H54 (cell line): ENCODE data around the gene PPP2R3B.
"Not testable (repeated sequence)": the region's sequence is repeated elsewhere in the genome, so short reads cannot be mapped to it uniquely, and the experiment has no call there.

ENCODE experiments used
- DNase-seq: peaks from one replicate; pipeline ENCODE4 v3.0.0; 2011; ENCODE audit warnings: low spot score, mixed read lengths; ENCODE audit not compliant: insufficient read length
- FAIRE-seq: peaks from 3 replicates; lab custom pipeline; 2011; peaks lifted over from hg19 to GRCh38; lab: Jason Lieb, UNC
- POLR2A ChIP-seq: IDR thresholded peaks from 2 replicates; pipeline ENCODE4 v1.6.1; 2011; ENCODE audit warnings: low read depth, mild to moderate bottlenecking, low read length

PPP2R3B gene

DNA sequence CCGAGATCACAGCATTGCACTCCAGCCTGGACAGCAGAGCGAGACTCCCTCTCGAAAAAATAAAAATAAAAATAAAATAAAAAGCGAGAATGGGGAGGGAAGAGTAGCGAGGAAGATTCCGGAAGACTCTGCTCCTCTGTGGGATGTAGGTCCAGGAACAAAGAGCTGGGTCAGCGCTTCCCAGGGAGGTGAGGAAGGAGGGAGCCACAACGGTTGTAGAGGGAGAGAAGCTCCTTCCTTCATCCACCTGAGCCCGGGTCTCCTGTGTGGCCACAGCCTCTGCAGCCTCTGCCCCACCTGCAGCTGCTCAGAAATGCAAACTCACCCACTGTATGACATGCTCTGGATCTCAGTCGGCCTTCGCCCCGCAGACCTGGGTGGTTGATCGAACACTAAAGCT, 3.8 kb upstream of the PPP2R3B start:
- FAIRE-seq: no peak
- DNase-seq: no peak
- TF ChIP-seq POLR2A: no peak

DNA sequence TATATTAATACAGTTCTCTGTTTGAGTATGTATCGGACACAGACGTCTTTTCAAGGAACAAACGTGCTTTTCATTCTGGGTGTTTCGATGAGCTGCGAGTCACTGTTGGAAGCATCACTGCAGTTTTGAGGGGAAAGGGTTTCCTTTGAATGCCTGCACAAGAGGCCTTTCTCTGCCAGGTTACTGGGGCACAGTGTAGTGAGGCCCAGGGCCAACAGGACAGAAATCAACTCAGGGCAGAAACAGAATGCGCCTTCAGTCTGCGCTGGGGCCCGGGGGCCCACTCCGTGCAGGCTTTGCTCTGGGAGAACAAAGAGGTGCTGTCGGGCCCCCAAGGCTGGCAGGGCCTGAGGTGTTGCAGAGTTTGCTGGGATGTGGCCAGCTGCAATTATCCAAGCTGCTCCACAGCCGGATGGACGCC, 2.3 kb upstream of the PPP2R3B start:
- DNase-seq: no peak
- FAIRE-seq: no peak

DNA sequence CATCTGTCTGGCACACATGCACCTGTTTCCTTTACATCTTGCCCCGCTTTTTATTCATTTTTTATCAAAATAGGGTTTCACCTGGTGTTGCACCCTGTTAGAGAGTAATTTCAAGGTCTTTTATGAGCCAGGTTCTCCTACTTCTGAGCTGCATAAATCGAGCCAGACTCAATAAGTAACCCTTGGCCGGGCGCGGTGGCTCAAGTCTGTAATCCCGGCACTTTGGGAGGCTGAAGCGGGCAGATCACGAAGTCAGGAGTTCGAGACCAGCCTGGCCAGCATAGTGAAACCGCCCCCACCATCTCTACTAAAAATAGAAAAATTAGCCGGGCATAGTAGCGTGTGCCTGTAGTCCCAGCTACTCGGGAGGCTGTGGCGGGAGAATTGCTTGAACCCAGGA, 1.0 kb upstream of the PPP2R3B start:
- FAIRE-seq: no peak
- TF ChIP-seq POLR2A: no peak
- DNase-seq: no peak

More for the DNA sequence above, 2.3 kb upstream of the PPP2R3B start:
- TF ChIP-seq POLR2A: no peak

GRCh38 chrX:386239-386767, 404 bp downstream of the PPP2R3B start:
- no peak for TF ChIP-seq POLR2A
- FAIRE-seq: no peak
- DNase-seq: no peak

- not testable (repeated sequence) for DNase-seq, FAIRE-seq
Measured at GRCh38 chrX:385736-386135, 971 bp downstream of the PPP2R3B start.

- TF ChIP-seq POLR2A: no peak
- DNase-seq (no peak), FAIRE-seq (no peak)
Measured at GRCh38 chrX:384861-385260, 1.8 kb downstream of the PPP2R3B start.

- no peak for TF ChIP-seq POLR2A
- no peak for FAIRE-seq
Measured at GRCh38 chrX:378443-378842, 8.3 kb downstream of the PPP2R3B start.

DNA sequence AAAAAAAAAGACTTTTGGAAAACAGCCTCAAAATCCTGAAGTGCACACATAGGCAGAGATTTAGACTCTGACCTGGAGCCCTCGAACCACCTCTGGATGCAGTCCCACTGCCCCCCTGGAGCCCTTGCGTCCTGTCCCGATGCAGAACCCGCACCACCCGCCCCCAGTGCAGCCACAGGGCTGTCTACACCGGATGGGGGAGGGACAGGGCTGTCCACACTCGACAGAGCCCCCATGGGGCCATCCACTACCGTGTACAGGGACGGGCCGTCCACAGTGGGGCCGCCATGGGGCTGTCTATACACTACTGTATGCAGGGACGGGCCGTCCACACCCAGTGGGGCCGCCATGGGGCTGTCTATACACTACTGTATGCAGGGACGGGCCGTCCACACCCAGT, 10.5 kb downstream of the PPP2R3B start:
- not testable (repeated sequence) for FAIRE-seq, DNase-seq

More at GRCh38 chrX:378443-378842, 8.3 kb downstream of the PPP2R3B start:
- DNase-seq: no peak

DNA sequence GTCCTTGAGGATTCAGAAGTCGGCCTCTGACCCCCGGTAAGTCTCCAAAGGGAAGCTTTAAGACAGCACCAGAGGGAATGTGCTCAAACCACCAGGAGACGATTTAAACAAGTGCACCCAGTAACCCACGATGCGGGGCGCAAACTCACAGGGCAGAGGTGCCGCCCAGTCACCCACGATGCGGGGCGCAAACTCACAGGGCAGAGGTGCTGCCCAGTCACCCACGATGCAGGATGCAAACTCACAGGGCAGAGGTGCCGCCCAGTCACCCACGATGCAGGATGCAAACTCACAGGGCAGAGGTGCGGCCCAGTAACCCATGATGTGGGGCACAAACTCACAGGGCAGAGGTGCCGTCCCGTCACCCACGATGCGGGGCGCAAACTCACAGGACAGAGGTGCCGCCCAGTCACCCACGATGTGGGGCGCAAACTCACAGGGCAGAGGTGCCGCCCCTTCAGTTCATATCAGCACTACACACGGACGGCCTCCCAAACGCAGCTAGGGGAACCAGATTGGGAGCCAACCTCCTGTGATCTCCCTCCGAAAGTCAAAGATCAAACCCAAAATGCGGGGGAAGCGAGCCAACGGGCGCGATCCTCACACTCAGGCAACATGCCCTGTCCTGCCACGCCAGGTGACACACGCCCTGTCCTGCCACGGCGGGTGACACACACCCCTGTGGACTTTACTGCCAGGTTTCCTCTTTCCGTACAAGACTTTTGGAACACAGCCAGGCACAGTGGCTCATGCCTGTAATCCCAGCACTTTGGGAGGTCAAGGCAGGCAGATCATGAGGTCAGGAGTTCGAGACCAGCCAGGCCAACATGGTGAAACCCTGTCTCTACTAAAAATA, 11.3 kb downstream of the PPP2R3B start:
- no peak for TF ChIP-seq POLR2A
- DNase-seq (no peak), FAIRE-seq (no peak)

GRCh38 chrX:374596-374995, 12.1 kb downstream of the PPP2R3B start:
- no peak for FAIRE-seq
- TF ChIP-seq POLR2A: no peak
- no peak for DNase-seq

GRCh38 chrX:373641-374471, 12.9 kb downstream of the PPP2R3B start:
- TF ChIP-seq POLR2A: no peak
- FAIRE-seq (no peak), DNase-seq (no peak)

- no peak for TF ChIP-seq POLR2A
- FAIRE-seq (no peak), DNase-seq (no peak)
Measured at GRCh38 chrX:372856-373640, 13.7 kb downstream of the PPP2R3B start.

GRCh38 chrX:371907-372306, 14.8 kb downstream of the PPP2R3B start:
- no peak for TF ChIP-seq POLR2A
- DNase-seq: no peak
- FAIRE-seq: no peak
